HTR-8/SVneo (cell line): ENCODE data around the gene PGA4.
"Not testable (repeated sequence)": the region's sequence is repeated elsewhere in the genome, so short reads cannot be mapped to it uniquely, and the experiment has no call there.

Source experiments
- DNase-seq: peaks from one replicate; pipeline ENCODE4 v3.0.0; 2011; ENCODE audit warnings: low spot score, mixed read lengths; ENCODE audit not compliant: insufficient read length
- FAIRE-seq: peaks from 2 replicates; lab custom pipeline; 2011; peaks lifted over from hg19 to GRCh38; lab: Jason Lieb, UNC

PGA4 gene

GRCh38 chr11:61202950-61203746, 19.0 kb upstream of the PGA4 start, which contains the start of gene PGA3:
Gene PGA3, plus strand, starts transcription at chr11:61203515. Its CDS starts 50 bp downstream, at chr11:61203565.
- not testable (repeated sequence) for FAIRE-seq, DNase-seq

GRCh38 chr11:61203873-61204272, 18.3 kb upstream of the PGA4 start:
- not testable (repeated sequence) for DNase-seq, FAIRE-seq

GRCh38 chr11:61204502-61205059, 17.6 kb upstream of the PGA4 start:
- not testable (repeated sequence) for FAIRE-seq, DNase-seq

- not testable (repeated sequence) for FAIRE-seq, DNase-seq
Measured at GRCh38 chr11:61207636-61208310, 14.4 kb upstream of the PGA4 start.

- FAIRE-seq, DNase-seq: not testable (repeated sequence)
Measured at GRCh38 chr11:61210629-61211028, 11.5 kb upstream of the PGA4 start.

- not testable (repeated sequence) for FAIRE-seq, DNase-seq
Measured at GRCh38 chr11:61211327-61211952, 10.7 kb upstream of the PGA4 start.

GRCh38 chr11:61212202-61212601, 9.9 kb upstream of the PGA4 start:
- DNase-seq, FAIRE-seq: not testable (repeated sequence)

- not testable (repeated sequence) for FAIRE-seq, DNase-seq
Measured at GRCh38 chr11:61213711-61214324, 8.3 kb upstream of the PGA4 start.

GRCh38 chr11:61218306-61218705, 3.8 kb upstream of the PGA4 start:
- not testable (repeated sequence) for FAIRE-seq, DNase-seq

GRCh38 chr11:61219016-61219415, 3.1 kb upstream of the PGA4 start:
- FAIRE-seq, DNase-seq: not testable (repeated sequence)

- FAIRE-seq, DNase-seq: not testable (repeated sequence)
Measured at GRCh38 chr11:61222692-61223091, 545 bp downstream of the PGA4 start.

GRCh38 chr11:61226457-61227137, 4.5 kb downstream of the PGA4 start:
- FAIRE-seq, DNase-seq: not testable (repeated sequence)

GRCh38 chr11:61229458-61229857, 7.3 kb downstream of the PGA4 start:
- DNase-seq = not testable (repeated sequence)

GRCh38 chr11:61231033-61231432, 8.9 kb downstream of the PGA4 start:
- not testable (repeated sequence) for DNase-seq, FAIRE-seq

More at GRCh38 chr11:61229458-61229857, 7.3 kb downstream of the PGA4 start:
- FAIRE-seq = not testable (repeated sequence)

- DNase-seq, FAIRE-seq: not testable (repeated sequence)
Measured at GRCh38 chr11:61231585-61231984, 9.4 kb downstream of the PGA4 start.

GRCh38 chr11:61232548-61233145, 10.5 kb downstream of the PGA4 start:
- DNase-seq, FAIRE-seq: not testable (repeated sequence)

GRCh38 chr11:61237130-61237529, 15.0 kb downstream of the PGA4 start:
- not testable (repeated sequence) for FAIRE-seq

GRCh38 chr11:61240288-61240687, 18.1 kb downstream of the PGA4 start:
- not testable (repeated sequence) for DNase-seq, FAIRE-seq

More at GRCh38 chr11:61237130-61237529, 15.0 kb downstream of the PGA4 start:
- not testable (repeated sequence) for DNase-seq
